ENCODE data around the gene RCOR3. TPM values are rescaled to one million over a fixed set of nuclear protein-coding genes. Genes with fewer than 3 reads are reported as not detected.

Gene RCOR3
- total and polyA plus RNA-seq, 10 of the 15 experiments (the other 5 are each of a cell fraction or from before 2014, with no cell fraction given) = 8.0 to 55.0 (median 25.1) TPM

DNA sequence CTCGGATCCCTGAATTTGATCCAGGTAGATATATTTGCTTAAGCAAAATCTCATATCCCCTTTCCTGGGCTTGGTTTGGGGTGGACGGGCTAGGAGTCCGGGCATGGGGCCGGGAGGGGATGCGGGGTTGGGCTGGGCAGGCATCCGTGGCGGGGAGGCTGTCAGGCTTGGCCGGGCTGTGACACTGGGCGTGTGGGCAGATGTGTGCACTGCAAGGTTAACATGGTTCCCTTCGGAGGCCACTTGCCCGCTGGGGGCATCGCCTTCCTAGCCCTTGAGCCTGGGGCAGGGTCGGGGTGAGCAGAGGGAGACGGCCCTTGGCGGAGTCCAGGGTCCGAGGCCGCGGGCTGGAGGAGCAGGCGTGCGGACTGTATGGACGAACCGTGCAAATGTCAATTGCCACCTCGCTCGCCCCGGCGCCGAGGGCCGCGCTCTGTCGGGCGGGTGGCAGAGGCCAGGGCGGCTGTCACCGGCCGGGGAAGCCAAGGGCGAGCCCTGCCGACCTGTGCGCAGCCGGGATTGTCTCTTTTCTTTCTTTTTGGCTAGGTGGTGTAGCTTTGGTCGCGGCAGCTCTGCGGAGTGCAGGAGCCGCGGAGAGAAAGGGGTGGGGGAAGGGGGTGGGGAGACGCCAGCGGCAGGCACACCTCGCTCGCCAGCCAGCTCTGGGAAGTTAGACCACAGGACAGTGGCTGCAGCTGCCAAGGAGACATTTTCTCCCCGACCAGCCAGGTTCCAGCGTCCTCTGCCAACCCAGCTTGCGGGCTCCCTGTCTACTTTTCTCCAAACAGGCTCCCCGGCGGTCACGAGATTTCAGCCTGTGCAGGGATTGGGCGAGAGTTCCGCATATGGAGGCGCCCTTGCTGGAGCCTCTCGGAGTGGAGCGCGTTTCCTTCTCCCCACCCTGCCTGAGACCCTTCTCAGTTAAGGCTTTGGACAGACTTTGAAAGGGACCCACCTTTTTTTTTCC is 1.3 kb downstream of the RCOR3 start (continued):
- TF ChIP-seq, protein P1, sequence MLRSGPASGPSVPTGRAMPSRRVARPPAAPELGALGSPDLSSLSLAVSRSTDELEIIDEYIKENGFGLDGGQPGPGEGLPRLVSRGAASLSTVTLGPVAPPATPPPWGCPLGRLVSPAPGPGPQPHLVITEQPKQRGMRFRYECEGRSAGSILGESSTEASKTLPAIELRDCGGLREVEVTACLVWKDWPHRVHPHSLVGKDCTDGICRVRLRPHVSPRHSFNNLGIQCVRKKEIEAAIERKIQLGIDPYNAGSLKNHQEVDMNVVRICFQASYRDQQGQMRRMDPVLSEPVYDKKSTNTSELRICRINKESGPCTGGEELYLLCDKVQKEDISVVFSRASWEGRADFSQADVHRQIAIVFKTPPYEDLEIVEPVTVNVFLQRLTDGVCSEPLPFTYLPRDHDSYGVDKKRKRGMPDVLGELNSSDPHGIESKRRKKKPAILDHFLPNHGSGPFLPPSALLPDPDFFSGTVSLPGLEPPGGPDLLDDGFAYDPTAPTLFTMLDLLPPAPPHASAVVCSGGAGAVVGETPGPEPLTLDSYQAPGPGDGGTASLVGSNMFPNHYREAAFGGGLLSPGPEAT (IDR thresholded peaks at IDR 0.05; ENCODE audit: low read depth) = peak; percentile 14; the same call in 1 of the 2 replicates
- peak; percentile 61 for TF ChIP-seq NR2F1 (conservative IDR thresholded peaks at IDR 0.05)
- TF ChIP-seq RAD21 (IDR thresholded peaks at IDR 0.05; ENCODE audit: insufficient read depth, low read depth, low read length) = no peak
- TF ChIP-seq DPF2 (IDR thresholded peaks at IDR 0.05) = 0 out of 2 replicates have a peak, but pooled peaks have one; percentile 69
- no peak for TF ChIP-seq EED (IDR thresholded peaks at IDR 0.05; ENCODE audit: low read depth)
- TF ChIP-seq KDM1A (IDR thresholded peaks at IDR 0.05; ENCODE audit: borderline replicate concordance) = no peak
- TF ChIP-seq JUND (IDR thresholded peaks at IDR 0.05; ENCODE audit: low read depth, low read length) = no peak
- TF ChIP-seq KAT2A (conservative IDR thresholded peaks at IDR 0.05; ENCODE audit: control insufficient read depth, low read depth, low read length) = no peak
- TF ChIP-seq, protein P2, sequence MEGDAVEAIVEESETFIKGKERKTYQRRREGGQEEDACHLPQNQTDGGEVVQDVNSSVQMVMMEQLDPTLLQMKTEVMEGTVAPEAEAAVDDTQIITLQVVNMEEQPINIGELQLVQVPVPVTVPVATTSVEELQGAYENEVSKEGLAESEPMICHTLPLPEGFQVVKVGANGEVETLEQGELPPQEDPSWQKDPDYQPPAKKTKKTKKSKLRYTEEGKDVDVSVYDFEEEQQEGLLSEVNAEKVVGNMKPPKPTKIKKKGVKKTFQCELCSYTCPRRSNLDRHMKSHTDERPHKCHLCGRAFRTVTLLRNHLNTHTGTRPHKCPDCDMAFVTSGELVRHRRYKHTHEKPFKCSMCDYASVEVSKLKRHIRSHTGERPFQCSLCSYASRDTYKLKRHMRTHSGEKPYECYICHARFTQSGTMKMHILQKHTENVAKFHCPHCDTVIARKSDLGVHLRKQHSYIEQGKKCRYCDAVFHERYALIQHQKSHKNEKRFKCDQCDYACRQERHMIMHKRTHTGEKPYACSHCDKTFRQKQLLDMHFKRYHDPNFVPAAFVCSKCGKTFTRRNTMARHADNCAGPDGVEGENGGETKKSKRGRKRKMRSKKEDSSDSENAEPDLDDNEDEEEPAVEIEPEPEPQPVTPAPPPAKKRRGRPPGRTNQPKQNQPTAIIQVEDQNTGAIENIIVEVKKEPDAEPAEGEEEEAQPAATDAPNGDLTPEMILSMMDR (IDR thresholded peaks at IDR 0.05 in 2 of 3, conservative IDR thresholded peaks at IDR 0.05 in 1 of 3; ENCODE audit: control insufficient read depth in 2 of 3, extremely low read depth in 1 of 3, insufficient read depth in 1 of 3, low read depth in 3 of 3, low read length in 3 of 3) = peak in 1 of 3 experiments; percentile 9; a peak in 1 of 6 replicates
- TF ChIP-seq TARDBP (IDR thresholded peaks at IDR 0.05; ENCODE audit: borderline replicate concordance) = 0 out of 2 replicates have a peak, but pooled peaks have one; percentile 19
- TF ChIP-seq, protein P3, sequence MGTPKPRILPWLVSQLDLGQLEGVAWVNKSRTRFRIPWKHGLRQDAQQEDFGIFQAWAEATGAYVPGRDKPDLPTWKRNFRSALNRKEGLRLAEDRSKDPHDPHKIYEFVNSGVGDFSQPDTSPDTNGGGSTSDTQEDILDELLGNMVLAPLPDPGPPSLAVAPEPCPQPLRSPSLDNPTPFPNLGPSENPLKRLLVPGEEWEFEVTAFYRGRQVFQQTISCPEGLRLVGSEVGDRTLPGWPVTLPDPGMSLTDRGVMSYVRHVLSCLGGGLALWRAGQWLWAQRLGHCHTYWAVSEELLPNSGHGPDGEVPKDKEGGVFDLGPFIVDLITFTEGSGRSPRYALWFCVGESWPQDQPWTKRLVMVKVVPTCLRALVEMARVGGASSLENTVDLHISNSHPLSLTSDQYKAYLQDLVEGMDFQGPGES (IDR thresholded peaks at IDR 0.05) = no peak
- TF ChIP-seq, protein P4, sequence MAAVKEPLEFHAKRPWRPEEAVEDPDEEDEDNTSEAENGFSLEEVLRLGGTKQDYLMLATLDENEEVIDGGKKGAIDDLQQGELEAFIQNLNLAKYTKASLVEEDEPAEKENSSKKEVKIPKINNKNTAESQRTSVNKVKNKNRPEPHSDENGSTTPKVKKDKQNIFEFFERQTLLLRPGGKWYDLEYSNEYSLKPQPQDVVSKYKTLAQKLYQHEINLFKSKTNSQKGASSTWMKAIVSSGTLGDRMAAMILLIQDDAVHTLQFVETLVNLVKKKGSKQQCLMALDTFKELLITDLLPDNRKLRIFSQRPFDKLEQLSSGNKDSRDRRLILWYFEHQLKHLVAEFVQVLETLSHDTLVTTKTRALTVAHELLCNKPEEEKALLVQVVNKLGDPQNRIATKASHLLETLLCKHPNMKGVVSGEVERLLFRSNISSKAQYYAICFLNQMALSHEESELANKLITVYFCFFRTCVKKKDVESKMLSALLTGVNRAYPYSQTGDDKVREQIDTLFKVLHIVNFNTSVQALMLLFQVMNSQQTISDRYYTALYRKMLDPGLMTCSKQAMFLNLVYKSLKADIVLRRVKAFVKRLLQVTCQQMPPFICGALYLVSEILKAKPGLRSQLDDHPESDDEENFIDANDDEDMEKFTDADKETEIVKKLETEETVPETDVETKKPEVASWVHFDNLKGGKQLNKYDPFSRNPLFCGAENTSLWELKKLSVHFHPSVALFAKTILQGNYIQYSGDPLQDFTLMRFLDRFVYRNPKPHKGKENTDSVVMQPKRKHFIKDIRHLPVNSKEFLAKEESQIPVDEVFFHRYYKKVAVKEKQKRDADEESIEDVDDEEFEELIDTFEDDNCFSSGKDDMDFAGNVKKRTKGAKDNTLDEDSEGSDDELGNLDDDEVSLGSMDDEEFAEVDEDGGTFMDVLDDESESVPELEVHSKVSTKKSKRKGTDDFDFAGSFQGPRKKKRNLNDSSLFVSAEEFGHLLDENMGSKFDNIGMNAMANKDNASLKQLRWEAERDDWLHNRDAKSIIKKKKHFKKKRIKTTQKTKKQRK (IDR thresholded peaks at IDR 0.05; ENCODE audit: low read depth, low read length) = no peak
- peak; percentile 97 for TF ChIP-seq PAX5 (IDR thresholded peaks at IDR 0.05; ENCODE audit: borderline replicate concordance, low read depth, low read length)
- TF ChIP-seq RB1 (IDR thresholded peaks at IDR 0.05; ENCODE audit: borderline replicate concordance) = 0 out of 2 replicates have a peak, but pooled peaks have one; percentile 28
- TF ChIP-seq GATAD2B (conservative IDR thresholded peaks at IDR 0.05; ENCODE audit: low read depth) = peak; percentile 61; the same call in 1 of the 2 replicates
- no peak for TF ChIP-seq RFX5 (IDR thresholded peaks at IDR 0.05; ENCODE audit: low read depth, low read length)
- 0 out of 2 replicates have a peak, but pooled peaks have one; percentile 18 for TF ChIP-seq CREM (IDR thresholded peaks at IDR 0.05; ENCODE audit: low read depth)
- TF ChIP-seq RAD51 (IDR thresholded peaks at IDR 0.05) = peak; percentile 70
- TF ChIP-seq, protein P5, sequence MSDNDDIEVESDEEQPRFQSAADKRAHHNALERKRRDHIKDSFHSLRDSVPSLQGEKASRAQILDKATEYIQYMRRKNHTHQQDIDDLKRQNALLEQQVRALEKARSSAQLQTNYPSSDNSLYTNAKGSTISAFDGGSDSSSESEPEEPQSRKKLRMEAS (IDR thresholded peaks at IDR 0.05; ENCODE audit: low read depth, low read length) = 0 out of 2 replicates have a peak, but pooled peaks have one; percentile 26
- no peak for TF ChIP-seq HDAC6 (IDR thresholded peaks at IDR 0.05; ENCODE audit: unreplicated experiment)

Measured in GM12878 (cell line).